ENCODE data around the gene KSR2. TPM values are rescaled to one million over a fixed set of nuclear protein-coding genes. Genes with fewer than 3 reads are reported as not detected.

The KSR2 gene
- total and polyA plus RNA-seq, 2 donors (not counting 3 experiments of a cell fraction or from before 2014, with no cell fraction given): 2.1 to 5.2 TPM

DNA sequence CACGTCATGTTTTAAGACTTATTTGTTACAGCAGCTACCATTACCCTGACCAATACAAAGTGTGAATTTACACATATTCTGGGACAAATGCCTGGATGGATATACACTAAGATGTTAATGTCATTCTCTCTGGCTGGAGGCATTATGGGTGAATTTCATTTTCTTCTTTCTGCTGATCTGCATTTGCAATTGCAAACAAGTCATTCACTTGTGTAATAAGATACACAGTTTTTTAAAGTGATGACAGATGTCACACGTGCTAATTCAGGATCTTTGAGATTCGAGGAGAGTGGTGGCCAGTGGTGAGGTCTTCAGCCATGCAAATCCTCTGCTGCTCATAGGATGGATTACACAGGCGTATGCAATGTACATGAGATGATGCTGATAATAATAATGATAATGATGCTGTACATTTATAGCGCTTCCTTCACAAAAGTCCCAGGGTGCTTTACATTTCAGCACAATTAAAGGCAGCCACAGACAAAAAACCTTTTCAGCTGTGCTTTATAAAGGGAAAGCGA is 451.5 kb downstream of the KSR2 start:
- H3K4me1 ChIP-seq (ENCODE audit: control insufficient read depth, extremely low read depth, insufficient read depth, low read length): no peaks in the 10 kb centered on the region
- DNase-seq (ENCODE audit: low read depth, low spot score) (no peak), FAIRE-seq (no peak)
- no peak overlapping the region for H3K9ac ChIP-seq (replicated peaks; ENCODE audit: extremely low read depth, insufficient read depth, low read length)
- H3K27ac ChIP-seq (ENCODE audit: insufficient read depth, low read depth, low read length): no peak overlapping the region
- intact Hi-C loops (cut with micrococcal nuclease) (no loop called here), dilution Hi-C loops (cut with MboI; ENCODE audit: extremely low pct_ligation_motif_present, low sequenced_read_pairs) (no loop called here)
- H3K4me3 ChIP-seq (replicated peaks in 1 of 3; ENCODE audit: insufficient read depth in 1 of 3, low read depth in 1 of 3, low read length in 3 of 3): no peak overlapping the region
- CTCF ChIA-PET: no interaction called here
- no peaks in the 10 kb centered on the region for H3K36me3 ChIP-seq (ENCODE audit: control insufficient read depth in 2 of 2, extremely low read depth in 1 of 2, insufficient read depth in 2 of 2, low read length in 2 of 2)
- TF ChIP-seq EZH2 (IDR thresholded peaks at IDR 0.05; ENCODE audit: borderline replicate concordance, low read depth, low read length, severe bottlenecking) (no peak), JUN (IDR thresholded peaks at IDR 0.05; ENCODE audit: borderline replicate concordance, insufficient read depth, insufficient read length, low read depth) (no peak), FOS (IDR thresholded peaks at IDR 0.05; ENCODE audit: borderline replicate concordance, insufficient read depth, low read length) (no peak), POLR2A (IDR thresholded peaks at IDR 0.05; ENCODE audit: low read depth, low read length) (no peak), POLR2AphosphoS5 (IDR thresholded peaks at IDR 0.05; ENCODE audit: insufficient read depth, low read depth, low read length) (no peak), MYC (IDR thresholded peaks at IDR 0.05; ENCODE audit: low read depth, low read length) (no peak), GATA2 (IDR thresholded peaks at IDR 0.05; ENCODE audit: insufficient read depth, insufficient read length, low read depth, low read length) (no peak)
- TF ChIP-seq, protein P1, sequence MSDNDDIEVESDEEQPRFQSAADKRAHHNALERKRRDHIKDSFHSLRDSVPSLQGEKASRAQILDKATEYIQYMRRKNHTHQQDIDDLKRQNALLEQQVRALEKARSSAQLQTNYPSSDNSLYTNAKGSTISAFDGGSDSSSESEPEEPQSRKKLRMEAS (IDR thresholded peaks at IDR 0.05; ENCODE audit: insufficient read depth, insufficient read length): no peak
- TF ChIP-seq, protein P2, sequence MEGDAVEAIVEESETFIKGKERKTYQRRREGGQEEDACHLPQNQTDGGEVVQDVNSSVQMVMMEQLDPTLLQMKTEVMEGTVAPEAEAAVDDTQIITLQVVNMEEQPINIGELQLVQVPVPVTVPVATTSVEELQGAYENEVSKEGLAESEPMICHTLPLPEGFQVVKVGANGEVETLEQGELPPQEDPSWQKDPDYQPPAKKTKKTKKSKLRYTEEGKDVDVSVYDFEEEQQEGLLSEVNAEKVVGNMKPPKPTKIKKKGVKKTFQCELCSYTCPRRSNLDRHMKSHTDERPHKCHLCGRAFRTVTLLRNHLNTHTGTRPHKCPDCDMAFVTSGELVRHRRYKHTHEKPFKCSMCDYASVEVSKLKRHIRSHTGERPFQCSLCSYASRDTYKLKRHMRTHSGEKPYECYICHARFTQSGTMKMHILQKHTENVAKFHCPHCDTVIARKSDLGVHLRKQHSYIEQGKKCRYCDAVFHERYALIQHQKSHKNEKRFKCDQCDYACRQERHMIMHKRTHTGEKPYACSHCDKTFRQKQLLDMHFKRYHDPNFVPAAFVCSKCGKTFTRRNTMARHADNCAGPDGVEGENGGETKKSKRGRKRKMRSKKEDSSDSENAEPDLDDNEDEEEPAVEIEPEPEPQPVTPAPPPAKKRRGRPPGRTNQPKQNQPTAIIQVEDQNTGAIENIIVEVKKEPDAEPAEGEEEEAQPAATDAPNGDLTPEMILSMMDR (IDR thresholded peaks at IDR 0.05; ENCODE audit: extremely low read depth in 1 of 2, insufficient read depth in 1 of 2, low read depth in 1 of 2, low read length in 2 of 2): no peak
- no peaks in the 10 kb centered on the region for H4K20me1 ChIP-seq (replicated peaks; ENCODE audit: control insufficient read depth, extremely low read depth, insufficient read depth, low read length)
- H3K27me3 ChIP-seq (ENCODE audit: control insufficient read depth in 2 of 2, insufficient read depth in 2 of 2, low read length in 2 of 2): no peaks in the 10 kb centered on the region
- BruUV-seq (replicated peaks): no TSS peak
- H3K9me1 ChIP-seq (replicated peaks; ENCODE audit: control insufficient read depth, extremely low read depth, insufficient read depth, low read length): no peaks in the 10 kb centered on the region
- no peak overlapping the region for H3K4me2 ChIP-seq (ENCODE audit: insufficient read depth, low read length)
- no peaks in the 10 kb centered on the region for H3K79me2 ChIP-seq (ENCODE audit: control insufficient read depth, insufficient read depth, low read length)
- POLR2A ChIA-PET: no interaction called here
- H3K9me3 ChIP-seq (replicated peaks; ENCODE audit: control insufficient read depth, insufficient read depth, low read length): no peaks in the 10 kb centered on the region
- no peak overlapping the region for H2AFZ ChIP-seq (ENCODE audit: low read depth, low read length)

Measured in endothelial cell of umbilical vein (primary cell).